ENCODE results near the gene ABCF2.

DNA sequence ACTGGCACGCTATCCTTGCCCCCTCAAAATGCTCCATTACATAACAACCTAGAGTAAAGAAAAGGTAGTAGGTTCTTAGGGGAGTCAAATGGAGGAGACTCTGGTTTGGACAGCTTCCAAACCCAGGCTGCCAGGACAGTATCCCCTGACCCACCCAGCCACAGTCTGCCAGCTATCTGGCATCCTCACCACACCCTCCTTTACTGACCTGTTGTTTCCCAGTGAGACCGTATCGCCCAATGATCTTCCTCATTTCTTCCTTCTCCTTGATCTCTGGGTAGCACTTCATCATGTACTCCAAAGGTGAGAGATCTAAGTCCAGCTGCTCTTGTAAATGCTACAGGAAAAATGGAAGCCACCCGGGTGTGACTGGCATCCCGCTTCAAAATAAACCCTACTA lies 11.6 kb downstream of the ABCF2 start:
- TF ChIP-seq GATA3 (IDR thresholded peaks at IDR 0.05; ENCODE audit: low read depth, low read length) (no peak), GATA2 (IDR thresholded peaks at IDR 0.05; ENCODE audit: low read depth, low read length) (no peak)

All from SH-SY5Y (cell line).